NCI-H2227 (cell line): Measurements from ENCODE around the gene CTSC.
"Not testable (repeated sequence)": the region's sequence is repeated elsewhere in the genome, so short reads cannot be mapped to it uniquely, and the experiment has no call there.

ENCODE experiments used
- DNase-seq: peaks from one replicate; lab custom pipeline; 2025; ENCODE audit not compliant: unreplicated experiment; lab: John Stamatoyannopoulos, UW

CTSC gene

DNA sequence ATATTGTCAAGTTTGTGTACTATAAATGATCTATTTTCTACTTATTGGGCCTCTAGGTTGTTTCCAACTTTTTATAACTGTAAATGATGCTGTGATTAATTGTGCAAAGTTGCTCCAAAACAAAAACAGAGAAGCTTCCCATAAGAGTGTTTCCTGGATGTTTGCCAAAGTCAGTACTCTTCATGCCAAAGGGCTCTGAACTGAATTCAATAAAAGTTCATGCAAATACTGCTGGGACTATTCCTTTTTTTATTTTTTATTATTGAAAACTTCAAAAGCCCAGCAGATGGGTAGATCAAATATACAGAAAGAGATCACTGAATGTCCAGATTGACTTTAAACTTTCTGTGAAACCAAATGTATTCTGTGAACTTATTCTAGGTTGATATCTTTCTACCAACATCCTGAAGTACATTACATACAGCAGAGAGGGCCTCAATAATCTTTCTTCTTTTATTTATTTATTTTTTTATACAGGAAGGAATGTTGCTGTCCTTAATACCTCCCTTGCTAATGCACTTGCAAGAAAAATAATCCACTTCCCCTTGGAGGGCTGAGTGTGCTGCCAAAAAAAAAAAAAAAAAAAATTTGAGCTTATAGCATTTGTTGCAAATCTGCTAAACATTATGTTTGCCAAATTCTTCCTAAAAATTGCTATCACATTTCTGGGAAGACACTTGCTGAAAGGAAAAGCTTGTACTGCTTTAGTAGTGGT is 53.0 kb downstream of the CTSC start:
- no peak for DNase-seq

DNA sequence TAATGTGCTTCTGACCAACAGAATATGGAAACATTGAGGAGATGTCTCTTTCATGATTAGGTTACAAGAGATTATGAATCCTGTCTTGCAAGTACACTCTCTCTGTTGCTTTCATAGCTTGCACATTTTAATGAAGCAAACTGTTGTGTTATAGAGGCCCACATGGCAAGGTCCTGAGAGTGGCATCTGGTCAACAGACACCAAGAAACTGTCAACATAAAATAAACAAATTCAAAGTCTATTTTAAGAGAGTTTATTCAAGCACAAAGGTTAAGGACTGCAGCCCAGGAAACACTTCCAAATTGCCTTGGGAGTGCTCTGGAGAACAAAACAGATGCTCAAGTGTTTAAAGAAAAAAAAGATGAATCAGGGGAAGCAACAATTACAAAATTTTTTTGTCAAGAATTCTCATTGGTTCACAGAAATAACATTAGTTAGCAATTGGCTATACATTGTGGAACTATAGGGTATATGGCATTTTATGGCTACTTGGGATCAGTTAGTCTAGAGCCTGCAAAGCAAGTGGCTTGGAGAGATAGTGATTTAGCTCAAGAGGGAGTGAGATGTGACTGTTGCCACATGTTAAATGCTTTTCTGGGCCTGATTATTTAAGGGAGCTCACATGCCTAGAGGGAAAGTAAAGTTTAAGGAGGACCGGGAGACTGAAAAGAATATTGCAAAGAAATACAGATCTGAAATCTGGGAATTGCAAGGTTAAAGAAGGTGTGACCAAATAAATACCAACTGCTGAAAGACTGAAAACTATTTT is 54.6 kb downstream of the CTSC start:
- no peak for DNase-seq

DNA sequence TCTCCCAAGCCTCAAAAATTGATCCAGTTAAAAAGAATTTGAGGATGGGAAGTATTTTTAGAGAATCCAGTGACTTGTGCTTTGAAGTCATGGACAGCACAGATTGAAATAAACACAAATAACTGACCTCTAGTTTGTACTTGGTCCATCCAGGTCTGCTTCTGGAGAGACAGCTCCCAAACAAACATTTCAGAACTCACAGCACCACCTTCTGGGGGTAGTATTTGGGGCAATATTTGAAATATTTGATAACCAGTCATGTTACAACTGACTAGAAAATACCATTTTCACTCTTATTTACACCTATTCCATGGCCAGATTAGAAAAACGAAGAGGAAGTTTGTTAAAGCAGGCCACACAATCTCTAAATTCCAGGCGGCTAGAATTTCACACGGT is 56.2 kb downstream of the CTSC start:
- no peak for DNase-seq

DNA sequence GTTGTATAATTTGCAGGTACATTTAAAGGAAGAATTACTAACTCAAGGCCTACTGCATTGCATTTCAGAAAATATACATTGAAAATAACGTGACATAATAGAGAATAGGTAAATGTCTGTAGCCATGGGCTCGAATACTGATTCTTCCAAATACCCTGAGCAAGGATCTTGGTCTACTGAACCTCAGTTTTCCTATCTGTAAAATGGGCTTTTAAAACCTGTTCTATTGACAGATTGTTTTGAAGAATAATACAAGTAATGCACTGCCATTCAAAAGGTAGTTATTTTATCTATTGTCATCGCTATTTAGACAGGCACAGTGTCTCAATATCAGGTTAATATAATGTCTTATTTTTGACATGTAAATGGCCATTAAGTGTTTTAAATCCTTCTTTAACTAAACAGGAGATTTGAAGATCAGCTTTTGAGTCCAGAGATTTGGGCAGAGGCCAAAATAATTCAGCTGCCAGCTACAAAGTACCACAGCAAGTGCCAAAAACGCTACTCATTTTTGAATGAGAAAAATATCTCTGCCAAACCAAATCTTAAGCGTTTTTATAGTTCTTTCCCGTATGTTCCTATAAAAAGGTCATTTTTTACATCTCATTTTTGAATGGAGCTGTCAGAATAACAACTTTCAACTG is 56.7 kb downstream of the CTSC start:
- no peak for DNase-seq

DNA sequence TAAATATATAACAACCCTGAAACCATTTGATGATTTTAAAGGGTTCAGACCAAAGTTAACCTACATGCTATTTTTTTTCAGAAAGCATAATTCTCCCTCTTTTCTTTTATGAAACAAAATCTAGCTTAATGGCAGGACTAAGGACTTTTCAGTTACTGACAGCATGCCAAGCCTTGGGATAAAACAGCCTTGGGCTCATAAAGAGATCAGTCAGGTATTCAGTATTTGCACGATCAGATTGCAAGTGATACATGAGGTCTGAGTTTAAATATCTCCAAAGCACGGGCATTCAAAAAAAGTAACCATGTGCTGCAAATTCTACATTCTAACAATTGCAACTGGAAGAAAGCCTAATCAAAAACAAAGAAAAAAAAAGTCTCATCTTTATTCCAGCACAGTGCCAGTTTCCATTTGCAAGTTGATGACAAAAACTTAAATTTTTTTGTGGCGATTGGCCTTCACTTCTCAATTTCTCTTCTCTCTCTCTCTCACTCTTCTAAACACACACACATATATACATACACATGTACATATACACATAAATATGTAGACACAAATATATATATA is 60.1 kb downstream of the CTSC start:
- DNase-seq: no peak

DNA sequence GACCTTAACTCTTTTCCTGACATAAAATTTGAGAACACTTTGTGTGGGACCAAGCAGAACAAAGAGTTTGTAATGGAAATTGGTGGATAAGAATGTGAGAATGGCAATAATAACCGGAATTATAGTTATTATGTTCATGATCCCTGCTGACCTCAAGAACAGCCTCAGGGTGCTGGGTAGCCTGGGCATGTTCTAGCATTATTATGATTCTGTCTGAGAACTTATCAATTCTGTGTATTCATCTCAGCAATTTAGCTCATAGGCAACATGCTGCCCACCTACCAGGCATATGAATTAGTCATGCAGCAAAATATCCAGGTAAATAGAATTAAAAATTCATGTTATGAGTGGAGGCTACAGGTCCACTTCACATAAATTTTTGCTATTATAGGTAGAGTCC is 61.9 kb downstream of the CTSC start:
- DNase-seq: no peak

DNA sequence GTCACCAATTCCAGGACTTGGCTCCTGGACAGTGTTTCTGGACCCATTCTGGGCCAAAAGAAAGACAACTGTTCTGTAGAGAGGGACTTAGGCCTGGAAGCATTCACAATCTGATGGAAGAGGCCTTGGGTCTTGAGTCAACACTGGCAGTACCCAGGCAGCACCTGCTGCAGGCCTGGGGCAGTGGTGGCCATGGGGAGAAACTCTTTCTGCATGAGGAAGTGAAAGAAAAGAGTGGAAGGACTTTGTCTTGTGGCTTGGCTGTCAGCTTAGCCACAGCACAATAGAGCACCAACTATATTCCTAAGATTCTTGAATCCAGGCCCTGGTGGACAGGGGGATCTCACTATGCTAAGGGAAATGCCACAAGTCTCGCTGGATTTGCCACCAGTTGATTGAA is 70.6 kb downstream of the CTSC start:
- DNase-seq: no peak

DNA sequence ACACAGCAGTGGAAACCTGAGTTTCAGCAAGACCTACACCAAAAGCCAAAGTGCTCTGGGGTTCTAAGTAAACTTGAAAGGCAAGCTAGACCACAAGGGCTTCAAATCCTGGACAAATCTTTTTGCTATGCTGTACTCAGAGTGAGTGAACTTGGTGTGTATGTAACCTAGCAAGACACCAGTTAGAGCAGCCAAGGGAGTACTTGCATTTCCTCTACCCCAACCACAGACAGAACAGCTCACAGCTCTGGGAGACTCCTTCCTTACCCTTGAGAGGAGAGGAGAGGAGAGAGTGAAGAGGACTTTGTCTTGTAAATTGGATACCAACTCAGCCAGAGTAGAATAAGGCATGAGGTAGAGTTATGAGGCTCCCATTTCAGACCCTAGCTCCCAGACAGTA is 71.4 kb downstream of the CTSC start:
- no peak for DNase-seq

DNA sequence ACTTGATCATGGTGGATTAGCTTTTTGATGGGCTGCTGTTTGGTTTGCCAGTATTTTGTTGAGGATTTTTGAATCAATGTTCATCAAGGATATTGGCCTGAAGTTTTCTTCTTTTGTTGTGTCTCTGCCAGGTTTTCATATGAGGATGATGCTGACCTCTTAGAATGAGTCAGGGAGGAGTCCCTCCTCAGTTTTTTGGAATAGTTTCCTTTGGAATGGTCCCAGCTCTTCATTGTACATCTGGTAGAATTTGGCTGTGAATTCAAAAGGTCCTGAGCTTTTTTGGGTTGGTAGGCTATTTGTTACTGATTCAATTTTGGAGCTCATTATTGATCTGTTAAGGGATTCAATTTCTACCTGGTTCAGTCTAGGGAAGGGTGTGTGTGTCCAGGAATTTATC is 78.1 kb downstream of the CTSC start:
- no peak for DNase-seq

DNA sequence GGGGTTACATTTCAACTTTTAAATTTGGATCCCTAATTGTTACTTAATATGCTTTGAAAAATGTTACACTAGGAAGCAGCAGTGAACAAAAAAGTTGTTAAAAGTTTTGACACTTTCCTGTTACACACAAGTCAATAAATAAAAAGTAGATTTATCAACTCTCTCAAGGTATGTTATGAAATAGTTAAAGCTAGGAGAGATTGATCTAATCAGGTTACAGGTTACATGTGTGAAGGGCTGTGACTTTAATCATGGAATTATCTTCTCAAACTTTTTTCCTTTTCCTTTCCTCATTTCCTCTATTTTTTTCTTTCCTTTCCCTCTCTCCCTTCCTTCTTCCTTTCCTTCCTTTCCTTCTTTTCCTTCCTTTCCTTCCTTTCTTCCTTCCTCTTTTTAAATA is 85.3 kb downstream of the CTSC start:
- DNase-seq: no peak

DNA sequence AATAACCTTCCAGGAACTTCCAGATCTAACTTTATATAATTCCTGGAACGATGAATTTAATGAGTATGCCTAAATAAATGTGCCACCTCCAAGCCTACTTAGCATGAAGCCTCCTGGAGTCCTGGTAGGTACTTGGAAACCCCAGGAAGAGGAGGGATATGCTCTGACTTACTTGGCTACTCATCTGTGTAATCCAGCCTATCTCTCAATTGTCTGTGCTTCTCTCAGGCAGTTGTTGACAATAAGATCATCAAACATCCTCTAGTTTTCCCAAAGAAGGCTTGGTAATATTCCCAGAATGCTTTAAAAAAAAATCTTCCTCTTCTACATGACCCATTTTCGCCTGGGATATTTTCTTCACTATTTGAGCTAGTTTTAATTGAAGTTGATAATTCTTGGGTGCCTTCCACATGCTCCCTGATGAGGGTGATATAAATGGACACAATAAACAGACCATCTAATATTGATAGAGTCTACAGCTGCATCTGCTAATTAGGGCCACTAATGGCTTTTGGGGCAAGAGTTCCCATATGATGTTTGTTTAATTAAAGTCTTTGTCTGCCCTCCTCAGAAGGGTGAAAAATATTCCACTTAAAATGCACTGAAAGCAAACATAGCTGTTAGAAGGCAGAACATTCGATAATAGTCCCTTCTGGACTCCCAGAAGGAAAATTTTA is 86.8 kb downstream of the CTSC start:
- no peak for DNase-seq

DNA sequence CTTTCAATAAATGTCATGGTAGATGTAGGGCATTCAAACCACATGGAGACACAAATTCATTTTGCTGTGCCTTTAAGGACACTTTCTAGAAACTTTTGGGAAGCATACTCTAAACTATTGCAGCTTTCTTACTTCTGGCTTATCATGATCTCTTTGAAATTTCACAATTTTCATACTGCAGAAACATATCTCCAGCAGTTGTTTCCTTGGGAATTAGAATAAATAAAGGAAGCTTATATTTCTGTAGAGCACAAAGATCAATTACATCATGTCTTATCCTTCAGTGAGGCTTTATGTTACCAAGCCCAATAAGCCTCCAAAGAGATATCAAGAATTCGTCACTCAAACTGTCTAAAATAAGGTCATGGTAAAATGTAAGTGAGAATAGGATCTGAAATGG is 87.8 kb downstream of the CTSC start:
- no peak for DNase-seq

DNA sequence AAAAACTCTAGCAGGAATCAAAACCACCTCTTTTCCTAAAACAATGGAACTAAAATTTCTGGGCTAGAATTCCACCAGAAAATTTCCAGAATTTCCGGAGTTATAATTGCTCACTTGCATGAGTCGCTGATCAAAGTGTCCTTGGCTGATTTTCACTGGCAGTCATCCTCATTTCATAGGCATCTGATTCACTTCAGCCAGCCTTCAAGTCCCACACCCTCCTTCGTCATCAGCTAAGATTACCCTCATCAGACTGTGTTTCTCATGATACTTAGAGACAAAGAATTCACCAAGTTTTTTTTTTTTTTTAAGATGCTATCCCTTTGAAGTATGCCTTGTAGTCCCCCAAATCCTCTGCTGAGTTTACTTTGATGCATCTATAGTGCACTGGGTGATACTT is 90.8 kb downstream of the CTSC start:
- no peak for DNase-seq

DNA sequence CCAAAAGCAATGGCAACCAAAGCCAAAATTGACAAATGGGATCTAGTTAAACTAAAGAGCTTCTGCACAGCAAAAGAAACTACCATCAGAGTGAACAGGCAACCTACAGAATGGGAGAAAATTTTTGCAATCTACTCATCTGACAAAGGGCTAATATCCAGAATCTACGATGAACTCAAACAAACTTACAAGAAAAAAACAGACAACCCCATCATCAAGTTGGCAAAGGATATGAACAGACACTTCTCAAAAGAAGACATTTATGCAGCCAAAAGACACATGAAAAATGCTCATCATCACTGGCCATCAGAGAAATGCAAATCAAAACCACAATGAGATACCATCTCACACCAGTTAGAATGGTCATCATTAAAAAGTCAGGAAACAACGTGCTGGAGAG is 92.0 kb downstream of the CTSC start:
- not testable (repeated sequence) for DNase-seq
